Measurements from ENCODE around the gene ZNF664. TPM values are rescaled to one million over a fixed set of nuclear protein-coding genes. Genes with fewer than 3 reads are reported as not detected.

ZNF664 gene
- total RNA-seq, 6 experiments from 2014 or later = 37.3 to 46.5 (median 43.2) TPM

GRCh38 chr12:123934016-123934620 is 38.9 kb upstream of the ZNF664 start:
- intact Hi-C loops (cut with DNase I) = loop anchor here in 1 of 2 donors (10.0 kb wide), 1 partner anchor 371 kb away; no protein-coding TSS in a partner anchor
- H3K27ac ChIP-seq = no peak overlapping the region
- TF ChIP-seq POLR2A (IDR thresholded peaks at IDR 0.05) = no peak
- TF ChIP-seq, protein P1, sequence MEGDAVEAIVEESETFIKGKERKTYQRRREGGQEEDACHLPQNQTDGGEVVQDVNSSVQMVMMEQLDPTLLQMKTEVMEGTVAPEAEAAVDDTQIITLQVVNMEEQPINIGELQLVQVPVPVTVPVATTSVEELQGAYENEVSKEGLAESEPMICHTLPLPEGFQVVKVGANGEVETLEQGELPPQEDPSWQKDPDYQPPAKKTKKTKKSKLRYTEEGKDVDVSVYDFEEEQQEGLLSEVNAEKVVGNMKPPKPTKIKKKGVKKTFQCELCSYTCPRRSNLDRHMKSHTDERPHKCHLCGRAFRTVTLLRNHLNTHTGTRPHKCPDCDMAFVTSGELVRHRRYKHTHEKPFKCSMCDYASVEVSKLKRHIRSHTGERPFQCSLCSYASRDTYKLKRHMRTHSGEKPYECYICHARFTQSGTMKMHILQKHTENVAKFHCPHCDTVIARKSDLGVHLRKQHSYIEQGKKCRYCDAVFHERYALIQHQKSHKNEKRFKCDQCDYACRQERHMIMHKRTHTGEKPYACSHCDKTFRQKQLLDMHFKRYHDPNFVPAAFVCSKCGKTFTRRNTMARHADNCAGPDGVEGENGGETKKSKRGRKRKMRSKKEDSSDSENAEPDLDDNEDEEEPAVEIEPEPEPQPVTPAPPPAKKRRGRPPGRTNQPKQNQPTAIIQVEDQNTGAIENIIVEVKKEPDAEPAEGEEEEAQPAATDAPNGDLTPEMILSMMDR (IDR thresholded peaks at IDR 0.05) = no peak
- no peaks in the 10 kb centered on the region for H3K9me3 ChIP-seq
- no peaks in the 10 kb centered on the region for H3K36me3 ChIP-seq
- DNase-seq = no peak
- H3K4me1 ChIP-seq = no peaks in the 10 kb centered on the region
- no peak overlapping the region for H3K4me3 ChIP-seq
- ATAC-seq = no peak
- 0% methylated on average over 1 of the region's 11 CpGs for WGBS (ENCODE audit: insufficient coverage, low coverage, low lambda C conversion rate, missing lambda C conversion rate)
- no peaks in the 10 kb centered on the region for H3K27me3 ChIP-seq

DNA sequence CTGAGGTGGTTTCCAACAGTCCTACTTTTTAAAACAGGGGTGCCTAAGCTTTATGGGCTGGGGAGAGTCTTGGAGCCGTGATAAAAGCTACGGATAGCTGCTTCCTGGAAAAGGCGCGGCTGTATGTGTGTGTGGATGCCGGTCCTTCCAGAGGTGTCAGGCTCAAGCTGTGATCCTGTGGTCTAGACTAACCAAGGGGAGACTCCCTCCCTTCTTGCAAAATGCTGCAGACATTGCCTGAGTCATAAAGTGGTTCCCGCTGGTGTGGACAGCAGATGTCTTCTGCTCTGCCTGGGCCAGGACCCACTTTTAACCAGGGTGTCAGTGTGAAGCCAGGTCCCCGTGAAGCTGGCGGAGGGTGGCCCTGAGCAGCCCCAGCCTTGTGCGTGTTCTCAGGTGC is 38.2 kb upstream of the ZNF664 start:
- intact Hi-C loops (cut with DNase I) = loop anchor here in 1 of 2 donors (10.0 kb wide), 1 partner anchor 370 kb away; no protein-coding TSS in a partner anchor
- ATAC-seq = no peak
- Histone ChIP-seq H3K9me3 (no peaks in the 10 kb centered on the region), H3K27me3 (no peaks in the 10 kb centered on the region), H3K36me3 (no peaks in the 10 kb centered on the region), H3K27ac (no peak overlapping the region), H3K4me3 (no peak overlapping the region), H3K4me1 (no peaks in the 10 kb centered on the region)
- TF ChIP-seq POLR2A (IDR thresholded peaks at IDR 0.05) = no peak
- TF ChIP-seq, protein P1 (IDR thresholded peaks at IDR 0.05) = no peak
- no peak for DNase-seq
- 84% methylated on average over 5 of the region's 9 CpGs for WGBS (ENCODE audit: insufficient coverage, low coverage, low lambda C conversion rate, missing lambda C conversion rate)

- DNase-seq (no peak), ATAC-seq (no peak)
- Histone ChIP-seq H3K27ac (no peak overlapping the region), H3K36me3 (no peaks in the 10 kb centered on the region), H3K4me3 (no peak overlapping the region), H3K4me1 (no peaks in the 10 kb centered on the region), H3K27me3 (no peaks in the 10 kb centered on the region), H3K9me3 (no peaks in the 10 kb centered on the region)
- 100% methylated on average over 4 of the region's 7 CpGs for WGBS (ENCODE audit: insufficient coverage, low coverage, low lambda C conversion rate, missing lambda C conversion rate)
- intact Hi-C loops (cut with DNase I) = loop anchor here in 1 of 2 donors (10.0 kb wide), 1 partner anchor 369 kb away; no protein-coding TSS in a partner anchor
- TF ChIP-seq, protein P1 (IDR thresholded peaks at IDR 0.05) = no peak
- TF ChIP-seq POLR2A (IDR thresholded peaks at IDR 0.05) = no peak
Measured at GRCh38 chr12:123935956-123936355, 37.1 kb upstream of the ZNF664 start.

GRCh38 chr12:123936471-123936870 is 36.5 kb upstream of the ZNF664 start:
- DNase-seq (no peak), ATAC-seq (no peak)
- no peaks in the 10 kb centered on the region for H3K36me3 ChIP-seq

More at GRCh38 chr12:123936471-123936870, 36.5 kb upstream of the ZNF664 start:
- TF ChIP-seq POLR2A (IDR thresholded peaks at IDR 0.05) = no peak
- TF ChIP-seq, protein P1 (IDR thresholded peaks at IDR 0.05) = no peak
- no peak overlapping the region for H3K27ac ChIP-seq
- H3K4me3 ChIP-seq = no peak overlapping the region
- WGBS (ENCODE audit: insufficient coverage, low coverage, low lambda C conversion rate, missing lambda C conversion rate) = 91% methylated on average over 9 of the region's 18 CpGs
- no peaks in the 10 kb centered on the region for H3K4me1 ChIP-seq
- intact Hi-C loops (cut with DNase I) = loop anchor here in 1 of 2 donors (10.0 kb wide), 1 partner anchor 368 kb away; no protein-coding TSS in a partner anchor
- no peaks in the 10 kb centered on the region for H3K9me3 ChIP-seq
- H3K27me3 ChIP-seq = no peaks in the 10 kb centered on the region
